Ishikawa (cell line): Measurements from ENCODE around the gene FANCE.

ENCODE experiments used
- CEBPB ChIP-seq: IDR thresholded peaks from 2 replicates; pipeline ENCODE4 v1.6.1; 2012
- CREB1 ChIP-seq: IDR thresholded peaks from 2 replicates; pipeline ENCODE4 v1.6.1; 2012; ENCODE audit warnings: low read depth
- EGR1 ChIP-seq: IDR thresholded peaks from 2 replicates; pipeline ENCODE4 v1.6.1; 2012
- EP300 ChIP-seq: IDR thresholded peaks from 2 replicates; pipeline ENCODE4 v1.6.1; 2012; ENCODE audit warnings: borderline replicate concordance
- FOXM1 ChIP-seq: IDR thresholded peaks from 2 replicates; pipeline ENCODE4 v1.6.1; 2012; ENCODE audit warnings: low read depth, borderline replicate concordance
- NFIC ChIP-seq: IDR thresholded peaks from 2 replicates; pipeline ENCODE4 v1.6.1; 2012
- RAD21 ChIP-seq: IDR thresholded peaks from 2 replicates; pipeline ENCODE4 v1.6.1; 2012; ENCODE audit warnings: low read depth
- TAF1 ChIP-seq: IDR thresholded peaks from 2 replicates; pipeline ENCODE4 v1.6.1; 2012; ENCODE audit warnings: low read depth, mild to moderate bottlenecking
- TCF12 ChIP-seq: IDR thresholded peaks from 2 replicates; pipeline ENCODE4 v1.6.1; 2012; ENCODE audit warnings: low read depth
- TEAD4 ChIP-seq: IDR thresholded peaks from 2 replicates; pipeline ENCODE4 v1.6.1; 2012
- YY1 ChIP-seq: IDR thresholded peaks from 2 replicates; pipeline ENCODE4 v1.6.1; 2012; ENCODE audit warnings: low read depth
- ZBTB7A ChIP-seq: IDR thresholded peaks from 2 replicates; pipeline ENCODE4 v1.6.1; 2012; ENCODE audit warnings: low read depth
- TF ChIP-seq, protein P1 (sequence below): IDR thresholded peaks from 2 replicates; pipeline ENCODE4 v1.6.1; 2012
- TF ChIP-seq, protein P2 (sequence below): IDR thresholded peaks from 2 replicates; pipeline ENCODE4 v1.6.1; 2012; ENCODE audit warnings: low read depth, mild to moderate bottlenecking
- TF ChIP-seq, protein P3 (sequence below): IDR thresholded peaks from 2 replicates; pipeline ENCODE4 v1.6.1; 2012

The FANCE gene

DNA sequence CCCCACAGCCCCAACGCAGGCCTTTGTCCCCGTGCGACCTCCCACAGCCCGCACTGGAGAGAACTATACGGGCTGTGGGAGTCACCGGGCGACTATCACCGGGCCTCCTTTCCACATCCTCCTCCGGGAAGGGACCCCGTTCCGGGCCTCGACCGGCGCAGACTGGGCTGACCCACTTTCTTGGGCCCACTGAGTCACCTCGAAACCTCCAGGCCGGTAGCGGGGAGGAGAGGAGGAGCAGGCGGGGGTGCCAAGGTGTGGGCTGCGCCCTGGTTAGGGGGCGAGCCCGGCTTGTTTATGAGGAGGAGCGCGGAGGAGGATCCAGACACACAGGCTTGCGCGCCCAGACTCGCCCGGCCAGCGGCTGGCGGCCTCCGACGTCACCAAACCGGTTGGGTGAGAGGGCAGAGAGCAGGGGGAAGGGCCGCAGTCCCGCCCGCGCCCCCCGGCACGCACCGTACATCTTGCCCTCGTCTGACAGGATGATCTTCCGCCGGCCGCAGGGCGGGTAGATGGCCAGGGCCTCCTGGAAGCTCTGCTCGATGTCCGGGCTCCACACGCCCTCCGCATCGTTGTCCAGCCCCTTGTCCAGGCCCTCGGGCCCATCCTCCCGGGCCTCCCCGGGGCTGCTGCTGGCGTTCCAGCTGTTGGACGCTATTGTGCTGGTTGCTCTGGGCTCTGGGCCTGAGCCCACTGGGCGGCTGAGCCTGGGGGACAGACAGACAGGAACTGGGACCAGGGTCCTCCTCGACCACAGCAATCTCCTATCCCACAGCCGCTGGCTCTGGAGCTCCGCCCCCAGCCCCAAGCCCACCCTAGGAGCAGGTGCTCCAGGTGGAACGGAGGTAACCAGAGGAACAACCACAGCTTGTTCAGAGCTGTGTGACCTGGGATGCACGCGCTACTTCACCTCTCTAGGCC, 34.1 kb downstream of the FANCE start:
- TF ChIP-seq TEAD4, result peak; percentile 82
- TF ChIP-seq, protein P1, sequence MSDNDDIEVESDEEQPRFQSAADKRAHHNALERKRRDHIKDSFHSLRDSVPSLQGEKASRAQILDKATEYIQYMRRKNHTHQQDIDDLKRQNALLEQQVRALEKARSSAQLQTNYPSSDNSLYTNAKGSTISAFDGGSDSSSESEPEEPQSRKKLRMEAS, result peak; percentile 87
- peak; percentile 64; the same call in 1 of the 2 replicates for TF ChIP-seq CREB1
- peak; percentile 99 for TF ChIP-seq ZBTB7A
- TF ChIP-seq EP300, result peak; percentile 87
- TF ChIP-seq FOXM1, result no peak; the same call in 1 of the 2 replicates
- TF ChIP-seq CEBPB, result no peak
- peak; percentile 14; the same call in 1 of the 2 replicates for TF ChIP-seq RAD21
- TF ChIP-seq TCF12, result peak; percentile 94
- TF ChIP-seq, protein P2, sequence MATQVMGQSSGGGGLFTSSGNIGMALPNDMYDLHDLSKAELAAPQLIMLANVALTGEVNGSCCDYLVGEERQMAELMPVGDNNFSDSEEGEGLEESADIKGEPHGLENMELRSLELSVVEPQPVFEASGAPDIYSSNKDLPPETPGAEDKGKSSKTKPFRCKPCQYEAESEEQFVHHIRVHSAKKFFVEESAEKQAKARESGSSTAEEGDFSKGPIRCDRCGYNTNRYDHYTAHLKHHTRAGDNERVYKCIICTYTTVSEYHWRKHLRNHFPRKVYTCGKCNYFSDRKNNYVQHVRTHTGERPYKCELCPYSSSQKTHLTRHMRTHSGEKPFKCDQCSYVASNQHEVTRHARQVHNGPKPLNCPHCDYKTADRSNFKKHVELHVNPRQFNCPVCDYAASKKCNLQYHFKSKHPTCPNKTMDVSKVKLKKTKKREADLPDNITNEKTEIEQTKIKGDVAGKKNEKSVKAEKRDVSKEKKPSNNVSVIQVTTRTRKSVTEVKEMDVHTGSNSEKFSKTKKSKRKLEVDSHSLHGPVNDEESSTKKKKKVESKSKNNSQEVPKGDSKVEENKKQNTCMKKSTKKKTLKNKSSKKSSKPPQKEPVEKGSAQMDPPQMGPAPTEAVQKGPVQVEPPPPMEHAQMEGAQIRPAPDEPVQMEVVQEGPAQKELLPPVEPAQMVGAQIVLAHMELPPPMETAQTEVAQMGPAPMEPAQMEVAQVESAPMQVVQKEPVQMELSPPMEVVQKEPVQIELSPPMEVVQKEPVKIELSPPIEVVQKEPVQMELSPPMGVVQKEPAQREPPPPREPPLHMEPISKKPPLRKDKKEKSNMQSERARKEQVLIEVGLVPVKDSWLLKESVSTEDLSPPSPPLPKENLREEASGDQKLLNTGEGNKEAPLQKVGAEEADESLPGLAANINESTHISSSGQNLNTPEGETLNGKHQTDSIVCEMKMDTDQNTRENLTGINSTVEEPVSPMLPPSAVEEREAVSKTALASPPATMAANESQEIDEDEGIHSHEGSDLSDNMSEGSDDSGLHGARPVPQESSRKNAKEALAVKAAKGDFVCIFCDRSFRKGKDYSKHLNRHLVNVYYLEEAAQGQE, result no peak
- peak; percentile 66; the same call in 1 of the 2 replicates for TF ChIP-seq YY1
- TF ChIP-seq EGR1, result peak; percentile 70
- peak; percentile 81 for TF ChIP-seq TAF1
- peak; percentile 83 for TF ChIP-seq NFIC
- TF ChIP-seq, protein P3, sequence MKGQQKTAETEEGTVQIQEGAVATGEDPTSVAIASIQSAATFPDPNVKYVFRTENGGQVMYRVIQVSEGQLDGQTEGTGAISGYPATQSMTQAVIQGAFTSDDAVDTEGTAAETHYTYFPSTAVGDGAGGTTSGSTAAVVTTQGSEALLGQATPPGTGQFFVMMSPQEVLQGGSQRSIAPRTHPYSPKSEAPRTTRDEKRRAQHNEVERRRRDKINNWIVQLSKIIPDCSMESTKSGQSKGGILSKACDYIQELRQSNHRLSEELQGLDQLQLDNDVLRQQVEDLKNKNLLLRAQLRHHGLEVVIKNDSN, result peak; percentile 37; the same call in 1 of the 2 replicates

DNA sequence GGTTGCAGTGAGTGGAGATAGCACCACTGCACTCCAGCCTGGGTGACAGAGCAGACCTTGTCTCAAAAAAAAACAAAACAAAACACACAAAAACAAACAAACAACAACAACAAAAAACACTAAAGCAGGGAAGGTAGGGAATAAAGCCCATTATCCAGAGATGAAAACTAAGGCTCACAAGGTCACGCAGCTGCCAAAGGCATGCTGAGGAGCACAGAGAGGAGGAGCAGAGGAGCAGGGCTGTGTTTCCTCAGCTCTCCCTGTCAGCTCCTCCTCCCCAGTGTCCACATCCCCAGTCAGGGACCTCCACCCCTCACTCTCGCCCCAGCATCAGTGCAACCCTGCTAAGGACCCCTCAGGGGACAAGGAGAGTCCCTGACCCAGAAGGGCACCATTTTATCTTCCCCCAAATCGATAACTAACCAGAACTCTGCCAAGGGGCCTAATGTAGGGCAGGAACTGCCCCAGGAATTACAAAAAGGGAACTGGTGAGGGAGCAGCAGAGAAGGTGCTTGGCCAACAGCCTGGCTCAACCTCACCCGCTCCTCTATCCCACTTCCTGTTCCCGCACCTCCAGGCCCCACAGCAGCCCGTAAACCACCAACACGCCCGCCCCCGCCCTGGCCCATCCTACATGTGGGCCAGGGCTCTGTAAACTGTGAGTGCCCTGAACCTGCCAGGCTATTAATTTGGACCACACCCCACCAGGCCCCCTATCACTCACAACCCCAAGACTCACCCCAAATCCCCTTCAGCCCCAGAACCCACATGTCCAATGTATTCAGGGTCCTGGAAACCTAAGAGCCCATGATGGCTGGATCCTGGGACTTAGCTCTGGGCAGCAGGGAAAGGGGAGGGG, 35.7 kb downstream of the FANCE start:
- TF ChIP-seq, protein P3, result no peak
- TF ChIP-seq ZBTB7A (no peak), FOXM1 (no peak), CEBPB (no peak), NFIC (no peak)

DNA sequence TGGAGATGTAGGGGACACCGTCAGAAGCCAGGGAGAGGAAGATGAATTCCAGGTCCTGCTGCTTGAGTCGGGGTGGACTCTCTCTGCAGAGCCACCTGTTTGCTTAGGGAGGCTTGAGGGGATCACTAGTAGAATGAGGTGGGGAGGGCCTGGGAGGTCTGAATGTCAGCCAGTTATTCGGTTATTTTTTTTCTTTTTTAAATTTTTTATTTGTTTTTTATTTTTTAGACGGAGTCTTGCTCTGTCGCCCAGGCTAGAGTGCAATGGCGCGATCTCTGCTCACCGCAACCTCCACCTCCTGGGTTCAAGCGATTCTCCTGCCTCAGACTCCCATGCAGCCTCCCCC, 36.4 kb downstream of the FANCE start:
- TF ChIP-seq EGR1 (no peak), RAD21 (no peak), TAF1 (no peak), YY1 (no peak), EP300 (no peak), ZBTB7A (no peak), NFIC (no peak), TEAD4 (no peak), FOXM1 (no peak), CEBPB (no peak), CREB1 (no peak), TCF12 (no peak)
- TF ChIP-seq, protein P1, result no peak
- TF ChIP-seq, protein P2, result no peak
- TF ChIP-seq, protein P3, result no peak

DNA sequence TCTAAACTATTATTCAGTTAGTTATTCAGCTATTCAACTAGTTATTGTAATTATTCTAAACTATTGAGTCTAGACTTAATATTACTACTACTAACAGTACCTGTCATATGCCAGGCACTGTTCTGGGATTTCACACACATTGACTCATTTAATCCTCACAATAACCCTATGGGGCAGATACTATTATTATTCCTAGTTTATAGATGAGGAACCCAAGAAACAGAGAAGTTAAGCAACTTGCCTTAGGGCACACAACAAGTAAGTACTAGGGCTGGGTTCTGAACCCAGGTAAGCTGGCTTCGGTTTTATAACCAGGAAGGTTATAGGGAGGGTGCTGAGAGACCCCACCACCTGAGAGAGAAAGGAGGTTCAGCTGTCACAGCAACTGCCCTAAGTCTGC, 36.9 kb downstream of the FANCE start:
- TF ChIP-seq, protein P1, result no peak
- TF ChIP-seq CREB1, result no peak
- TF ChIP-seq RAD21, result no peak
- TF ChIP-seq, protein P2, result no peak
- TF ChIP-seq NFIC, result no peak
- no peak for TF ChIP-seq YY1
- TF ChIP-seq EP300, result no peak
- no peak for TF ChIP-seq ZBTB7A
- TF ChIP-seq, protein P3, result no peak
- TF ChIP-seq EGR1, result no peak
- TF ChIP-seq TEAD4, result no peak
- TF ChIP-seq FOXM1, result no peak
- TF ChIP-seq CEBPB, result no peak
- TF ChIP-seq TCF12, result no peak
- TF ChIP-seq TAF1, result no peak
